Measurements from ENCODE around the gene C18orf63.

The C18orf63 gene

DNA sequence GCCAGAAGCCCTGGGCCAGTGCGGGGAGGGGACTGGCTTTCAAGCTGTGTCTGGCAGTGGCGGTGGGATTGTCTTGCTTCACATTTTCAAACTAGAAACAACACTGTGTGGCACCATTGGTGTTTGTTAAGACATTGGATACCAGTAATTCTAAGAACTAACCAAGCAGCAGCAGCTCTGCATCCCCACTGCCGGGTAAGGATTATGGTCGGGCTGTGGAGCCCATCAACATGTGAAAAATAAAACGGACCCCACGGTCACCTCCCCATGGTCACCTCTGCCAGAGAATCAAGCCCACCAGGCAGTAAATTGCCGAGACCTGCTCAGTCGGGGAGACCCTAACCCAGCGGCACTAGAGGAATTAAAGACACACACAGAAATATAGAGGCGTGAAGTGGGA lies 65.3 kb downstream of the C18orf63 start:
- Histone ChIP-seq H3K9me3 (ENCODE audit: insufficient read depth, low read depth, low read length) (no peaks in the 10 kb centered on the region), H3K4me3 (ENCODE audit: low read length, poor library complexity, severe bottlenecking) (no peak overlapping the region), H3K27me3 (ENCODE audit: insufficient read depth, low read length, poor library complexity, severe bottlenecking) (no peaks in the 10 kb centered on the region), H3K36me3 (ENCODE audit: insufficient read depth, low read length) (no peaks in the 10 kb centered on the region), H3K79me2 (ENCODE audit: insufficient read depth, low read length) (no peaks in the 10 kb centered on the region), H3K4me1 (ENCODE audit: insufficient read depth, low read length, poor library complexity, severe bottlenecking) (no peaks in the 10 kb centered on the region), H4K20me1 (ENCODE audit: insufficient read depth, low read length, poor library complexity, severe bottlenecking) (no peaks in the 10 kb centered on the region), H3F3A (ENCODE audit: low read depth) (no peaks in the 10 kb centered on the region), H3K4me2 (ENCODE audit: low read depth, low read length, poor library complexity, severe bottlenecking) (no peak overlapping the region), H3K9me2 (replicated peaks; ENCODE audit: low read depth, low read length) (no peaks in the 10 kb centered on the region), H3K9ac (ENCODE audit: low read depth, low read length, poor library complexity, severe bottlenecking) (no peak overlapping the region), H2AFZ (ENCODE audit: low read length) (no peak overlapping the region)
- no peak for TF ChIP-seq EZH2phosphoT487 (IDR thresholded peaks at IDR 0.05; ENCODE audit: borderline replicate concordance)
- TF ChIP-seq, protein P1, sequence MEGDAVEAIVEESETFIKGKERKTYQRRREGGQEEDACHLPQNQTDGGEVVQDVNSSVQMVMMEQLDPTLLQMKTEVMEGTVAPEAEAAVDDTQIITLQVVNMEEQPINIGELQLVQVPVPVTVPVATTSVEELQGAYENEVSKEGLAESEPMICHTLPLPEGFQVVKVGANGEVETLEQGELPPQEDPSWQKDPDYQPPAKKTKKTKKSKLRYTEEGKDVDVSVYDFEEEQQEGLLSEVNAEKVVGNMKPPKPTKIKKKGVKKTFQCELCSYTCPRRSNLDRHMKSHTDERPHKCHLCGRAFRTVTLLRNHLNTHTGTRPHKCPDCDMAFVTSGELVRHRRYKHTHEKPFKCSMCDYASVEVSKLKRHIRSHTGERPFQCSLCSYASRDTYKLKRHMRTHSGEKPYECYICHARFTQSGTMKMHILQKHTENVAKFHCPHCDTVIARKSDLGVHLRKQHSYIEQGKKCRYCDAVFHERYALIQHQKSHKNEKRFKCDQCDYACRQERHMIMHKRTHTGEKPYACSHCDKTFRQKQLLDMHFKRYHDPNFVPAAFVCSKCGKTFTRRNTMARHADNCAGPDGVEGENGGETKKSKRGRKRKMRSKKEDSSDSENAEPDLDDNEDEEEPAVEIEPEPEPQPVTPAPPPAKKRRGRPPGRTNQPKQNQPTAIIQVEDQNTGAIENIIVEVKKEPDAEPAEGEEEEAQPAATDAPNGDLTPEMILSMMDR (conservative IDR thresholded peaks at IDR 0.05; ENCODE audit: low read length) = no peak

DNA sequence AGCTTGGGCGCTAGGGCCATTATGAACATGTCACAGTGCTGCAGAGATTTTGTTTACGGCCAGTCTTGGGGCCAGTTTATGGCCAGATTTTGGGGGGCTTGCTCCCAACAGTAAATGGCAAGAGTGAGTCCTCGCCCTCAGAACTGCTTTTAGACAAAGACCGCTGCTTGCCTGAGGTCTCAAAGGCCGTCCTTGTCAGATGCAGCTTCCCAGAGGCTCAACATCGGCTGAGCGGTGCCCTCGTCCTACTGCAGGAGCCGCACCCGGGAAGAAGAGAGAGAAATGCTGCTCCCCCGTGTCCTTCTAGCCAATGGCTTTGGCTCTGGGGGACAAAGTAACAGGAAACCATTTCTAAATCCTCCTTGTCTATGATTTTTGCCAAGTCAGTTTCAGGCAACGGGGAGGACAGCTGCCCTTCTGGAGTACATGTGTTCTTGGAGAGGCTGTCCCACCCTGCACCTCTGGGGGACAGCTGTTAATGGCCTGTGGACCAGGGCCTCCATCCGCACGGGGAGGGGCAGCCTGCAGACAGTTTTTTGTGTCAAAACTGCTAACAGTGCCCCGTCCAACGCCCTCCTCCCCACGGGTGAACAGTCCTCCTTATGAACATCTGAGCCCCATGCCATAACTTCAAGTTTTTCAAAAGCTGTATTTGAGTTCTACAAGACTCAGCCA lies 66.1 kb downstream of the C18orf63 start:
- H3K4me3 ChIP-seq (ENCODE audit: low read length, poor library complexity, severe bottlenecking) = no peak overlapping the region
- TF ChIP-seq, protein P1 (conservative IDR thresholded peaks at IDR 0.05; ENCODE audit: low read length) = no peak
- no peak for TF ChIP-seq EZH2phosphoT487 (IDR thresholded peaks at IDR 0.05; ENCODE audit: borderline replicate concordance)
- no peaks in the 10 kb centered on the region for H3K4me1 ChIP-seq (ENCODE audit: insufficient read depth, low read length, poor library complexity, severe bottlenecking)
- no peaks in the 10 kb centered on the region for H3K9me3 ChIP-seq (ENCODE audit: insufficient read depth, low read depth, low read length)
- no peaks in the 10 kb centered on the region for H3K79me2 ChIP-seq (ENCODE audit: insufficient read depth, low read length)
- H3F3A ChIP-seq (ENCODE audit: low read depth) = no peaks in the 10 kb centered on the region
- H4K20me1 ChIP-seq (ENCODE audit: insufficient read depth, low read length, poor library complexity, severe bottlenecking) = no peaks in the 10 kb centered on the region
- H3K36me3 ChIP-seq (ENCODE audit: insufficient read depth, low read length) = no peaks in the 10 kb centered on the region
- no peaks in the 10 kb centered on the region for H3K9me2 ChIP-seq (replicated peaks; ENCODE audit: low read depth, low read length)
- no peak overlapping the region for H3K4me2 ChIP-seq (ENCODE audit: low read depth, low read length, poor library complexity, severe bottlenecking)
- H3K9ac ChIP-seq (ENCODE audit: low read depth, low read length, poor library complexity, severe bottlenecking) = no peak overlapping the region
- H2AFZ ChIP-seq (ENCODE audit: low read length) = no peak overlapping the region
- H3K27me3 ChIP-seq (ENCODE audit: insufficient read depth, low read length, poor library complexity, severe bottlenecking) = no peaks in the 10 kb centered on the region

DNA sequence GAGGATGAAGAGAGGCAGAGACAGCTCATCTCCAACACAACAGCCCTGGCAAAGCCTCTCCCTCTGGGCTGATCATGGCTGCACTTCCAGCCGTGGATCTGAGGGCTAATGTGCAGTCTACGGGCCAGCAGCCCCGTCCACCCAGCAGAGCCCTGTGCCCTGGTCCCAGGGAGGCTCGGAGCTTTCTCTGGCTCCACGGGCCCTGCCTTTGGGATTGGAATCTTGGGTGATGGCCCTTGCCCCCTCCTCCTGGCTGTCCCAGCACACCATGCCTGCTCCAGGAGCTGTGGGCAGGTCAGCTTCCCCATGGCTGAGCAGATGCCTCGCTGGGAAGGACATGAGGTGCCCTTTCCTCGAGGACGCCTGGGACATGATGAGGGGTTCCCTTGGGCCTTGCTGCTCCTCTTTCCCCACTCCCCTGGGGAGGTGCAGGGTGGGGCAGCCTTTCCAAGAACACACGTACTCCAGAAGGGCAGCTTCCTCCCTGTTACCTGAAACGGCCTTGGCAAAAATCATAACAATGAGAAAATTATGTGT lies 66.9 kb downstream of the C18orf63 start:
- no peaks in the 10 kb centered on the region for H3K27me3 ChIP-seq (ENCODE audit: insufficient read depth, low read length, poor library complexity, severe bottlenecking)

More for the DNA sequence above, 66.9 kb downstream of the C18orf63 start:
- Histone ChIP-seq H3K36me3 (ENCODE audit: insufficient read depth, low read length) (no peaks in the 10 kb centered on the region), H3K9ac (ENCODE audit: low read depth, low read length, poor library complexity, severe bottlenecking) (no peak overlapping the region), H2AFZ (ENCODE audit: low read length) (no peak overlapping the region), H3F3A (ENCODE audit: low read depth) (no peaks in the 10 kb centered on the region), H3K9me2 (replicated peaks; ENCODE audit: low read depth, low read length) (no peaks in the 10 kb centered on the region), H4K20me1 (ENCODE audit: insufficient read depth, low read length, poor library complexity, severe bottlenecking) (no peaks in the 10 kb centered on the region), H3K4me1 (ENCODE audit: insufficient read depth, low read length, poor library complexity, severe bottlenecking) (no peaks in the 10 kb centered on the region), H3K4me2 (ENCODE audit: low read depth, low read length, poor library complexity, severe bottlenecking) (no peak overlapping the region), H3K4me3 (ENCODE audit: low read length, poor library complexity, severe bottlenecking) (no peak overlapping the region), H3K79me2 (ENCODE audit: insufficient read depth, low read length) (no peaks in the 10 kb centered on the region), H3K9me3 (ENCODE audit: insufficient read depth, low read depth, low read length) (no peaks in the 10 kb centered on the region)
- TF ChIP-seq, protein P1 (conservative IDR thresholded peaks at IDR 0.05; ENCODE audit: low read length) = no peak
- TF ChIP-seq EZH2phosphoT487 (IDR thresholded peaks at IDR 0.05; ENCODE audit: borderline replicate concordance) = no peak
